ENCODE measurements around the gene XRCC6. TPM values are rescaled to one million over a fixed set of nuclear protein-coding genes. Genes with fewer than 3 reads are reported as not detected.

The XRCC6 gene
- total and polyA plus RNA-seq, 2 of the 13 experiments (the other 11 are each of a cell fraction or from before 2014, with no cell fraction given) = 124 to 625 TPM

DNA sequence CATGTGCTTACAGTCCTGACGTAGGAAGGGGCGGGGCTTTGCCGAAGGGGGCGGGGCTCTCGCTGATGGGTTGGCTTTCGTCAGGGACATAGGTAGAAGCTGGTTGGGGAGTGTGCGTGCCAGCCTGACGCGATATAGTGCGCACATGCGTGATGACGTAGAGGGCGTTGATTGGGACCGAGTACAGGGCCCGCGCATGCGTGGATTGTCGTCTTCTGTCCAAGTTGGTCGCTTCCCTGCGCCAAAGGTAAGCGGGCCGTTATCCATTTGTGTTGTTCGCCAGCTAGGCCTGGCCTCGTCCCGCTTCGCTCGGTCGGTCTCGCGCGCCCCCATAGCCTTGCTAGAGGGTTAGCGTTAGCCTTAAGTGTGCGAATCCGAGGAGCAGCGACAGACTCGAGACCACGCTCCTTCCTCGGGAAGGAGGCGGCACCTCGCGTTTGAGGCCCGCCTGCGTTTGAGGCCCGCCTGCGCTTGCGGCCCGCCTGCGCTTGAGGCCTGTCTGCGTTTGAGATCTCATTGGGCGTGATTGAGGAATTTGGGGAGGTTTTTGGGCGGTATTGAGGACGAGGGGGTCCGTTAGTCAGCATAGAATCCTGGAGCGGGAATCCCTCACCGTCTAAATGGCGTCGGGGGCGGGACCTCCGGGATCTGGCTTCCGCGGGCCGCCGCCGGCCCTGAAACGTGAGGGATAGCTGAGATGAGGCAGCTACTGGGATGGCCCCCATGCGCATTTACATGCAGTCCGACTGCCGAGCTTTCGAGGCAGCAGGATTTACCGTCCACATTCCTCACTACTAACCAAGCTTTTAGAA is at the start of gene XRCC6 (continued):
- TF ChIP-seq ZNF672 (CRISPR knock-in tag; IDR thresholded peaks at IDR 0.05) (no peak), ZNF101 (CRISPR knock-in tag; IDR thresholded peaks at IDR 0.05; ENCODE audit: borderline replicate concordance, low read depth) (0 out of 2 replicates have a peak, but pooled peaks have one; percentile 77), ZNF33A (CRISPR knock-in tag; IDR thresholded peaks at IDR 0.05; ENCODE audit: borderline replicate concordance) (no peak), ZFY (CRISPR knock-in tag; IDR thresholded peaks at IDR 0.05) (peak; percentile 99), ZFYVE20 (CRISPR knock-in tag; IDR thresholded peaks at IDR 0.05; ENCODE audit: borderline replicate concordance, low read depth) (no peak), POLR2G (IDR thresholded peaks at IDR 0.05; ENCODE audit: low read depth, low read length) (peak; percentile 80), TAF1 (CRISPR knock-in tag; IDR thresholded peaks at IDR 0.05) (peak; percentile 92), CEBPB (IDR thresholded peaks at IDR 0.05; ENCODE audit: borderline replicate concordance, low read depth, low read length) (no peak), ZKSCAN5 (CRISPR knock-in tag; IDR thresholded peaks at IDR 0.05) (no peak), ZSCAN30 (CRISPR knock-in tag; IDR thresholded peaks at IDR 0.05) (peak; percentile 68; the same call in 1 of the 2 replicates), ZNF251 (CRISPR knock-in tag; IDR thresholded peaks at IDR 0.05) (no peak; the same call in 1 of the 2 replicates), ARNTL (CRISPR knock-in tag; IDR thresholded peaks at IDR 0.05) (peak; percentile 72; the same call in 1 of the 2 replicates), ZNF816 (CRISPR knock-in tag; IDR thresholded peaks at IDR 0.05; ENCODE audit: borderline replicate concordance) (no peak; the same call in 1 of the 2 replicates), ZNF749 (CRISPR knock-in tag; IDR thresholded peaks at IDR 0.05; ENCODE audit: borderline replicate concordance) (0 out of 2 replicates have a peak, but pooled peaks have one; percentile 50), ZNF724P (CRISPR knock-in tag; IDR thresholded peaks at IDR 0.05; ENCODE audit: borderline replicate concordance) (no peak), SOX5 (CRISPR knock-in tag; IDR thresholded peaks at IDR 0.05; ENCODE audit: borderline replicate concordance) (peak; percentile 29; the same call in 1 of the 2 replicates), HNRNPH1 (optimal IDR thresholded peaks at IDR 0.05; ENCODE audit: low read depth, low read length) (no peak), DPF2 (CRISPR knock-in tag; IDR thresholded peaks at IDR 0.05; ENCODE audit: borderline replicate concordance, low read depth) (no peak), CBX1 (IDR thresholded peaks at IDR 0.05; ENCODE audit: low read depth) (no peak), BORCS8-MEF2B (CRISPR knock-in tag; IDR thresholded peaks at IDR 0.05) (peak; percentile 80), CREB1 (IDR thresholded peaks at IDR 0.05) (peak; percentile 99), CREB1 (CRISPR knock-in tag; IDR thresholded peaks at IDR 0.05) (peak; percentile 96)
- TF ChIP-seq, protein P1, sequence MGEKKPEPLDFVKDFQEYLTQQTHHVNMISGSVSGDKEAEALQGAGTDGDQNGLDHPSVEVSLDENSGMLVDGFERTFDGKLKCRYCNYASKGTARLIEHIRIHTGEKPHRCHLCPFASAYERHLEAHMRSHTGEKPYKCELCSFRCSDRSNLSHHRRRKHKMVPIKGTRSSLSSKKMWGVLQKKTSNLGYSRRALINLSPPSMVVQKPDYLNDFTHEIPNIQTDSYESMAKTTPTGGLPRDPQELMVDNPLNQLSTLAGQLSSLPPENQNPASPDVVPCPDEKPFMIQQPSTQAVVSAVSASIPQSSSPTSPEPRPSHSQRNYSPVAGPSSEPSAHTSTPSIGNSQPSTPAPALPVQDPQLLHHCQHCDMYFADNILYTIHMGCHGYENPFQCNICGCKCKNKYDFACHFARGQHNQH (CRISPR knock-in tag; IDR thresholded peaks at IDR 0.05) = peak; percentile 55; the same call in 1 of the 2 replicates
- TF ChIP-seq, protein P2, sequence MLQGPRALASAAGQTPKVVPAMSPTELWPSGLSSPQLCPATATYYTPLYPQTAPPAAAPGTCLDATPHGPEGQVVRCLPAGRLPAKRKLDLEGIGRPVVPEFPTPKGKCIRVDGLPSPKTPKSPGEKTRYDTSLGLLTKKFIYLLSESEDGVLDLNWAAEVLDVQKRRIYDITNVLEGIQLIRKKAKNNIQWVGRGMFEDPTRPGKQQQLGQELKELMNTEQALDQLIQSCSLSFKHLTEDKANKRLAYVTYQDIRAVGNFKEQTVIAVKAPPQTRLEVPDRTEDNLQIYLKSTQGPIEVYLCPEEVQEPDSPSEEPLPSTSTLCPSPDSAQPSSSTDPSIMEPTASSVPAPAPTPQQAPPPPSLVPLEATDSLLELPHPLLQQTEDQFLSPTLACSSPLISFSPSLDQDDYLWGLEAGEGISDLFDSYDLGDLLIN (CRISPR knock-in tag; IDR thresholded peaks at IDR 0.05; ENCODE audit: borderline replicate concordance) = no peak
- TF ChIP-seq, protein P3, sequence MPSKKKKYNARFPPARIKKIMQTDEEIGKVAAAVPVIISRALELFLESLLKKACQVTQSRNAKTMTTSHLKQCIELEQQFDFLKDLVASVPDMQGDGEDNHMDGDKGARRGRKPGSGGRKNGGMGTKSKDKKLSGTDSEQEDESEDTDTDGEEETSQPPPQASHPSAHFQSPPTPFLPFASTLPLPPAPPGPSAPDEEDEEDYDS (CRISPR knock-in tag; IDR thresholded peaks at IDR 0.05) = peak; percentile 91
- TF ChIP-seq, protein P4, sequence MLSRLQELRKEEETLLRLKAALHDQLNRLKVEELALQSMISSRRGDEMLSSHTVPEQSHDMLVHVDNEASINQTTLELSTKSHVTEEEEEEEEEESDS (CRISPR knock-in tag; IDR thresholded peaks at IDR 0.05; ENCODE audit: borderline replicate concordance) = no peak
